HG03439 (cell line): Measurements from ENCODE around the gene HSPB1.
A peak's percentile ranks its signal among the peaks of the same experiment; 100 is the strongest.
"Not testable (repeated sequence)": the region's sequence is repeated elsewhere in the genome, so short reads cannot be mapped to it uniquely, and the experiment has no call there.

Experiments used
- ATAC-seq: cut with Tn5 transposase; IDR thresholded peaks from one replicate; pipeline ENCODE4 v1.9.1; 2021; ENCODE audit warnings: mild to moderate bottlenecking, moderate library complexity; ENCODE audit not compliant: unreplicated experiment

The HSPB1 gene

GRCh38 chr7:76281006-76281705 is 21.3 kb upstream of the HSPB1 start:
- ATAC-seq: no peak

GRCh38 chr7:76281706-76282343 is 20.6 kb upstream of the HSPB1 start:
- no peak for ATAC-seq

GRCh38 chr7:76282344-76283253 is 19.9 kb upstream of the HSPB1 start:
- ATAC-seq: no peak

- ATAC-seq: no peak
Measured at GRCh38 chr7:76283254-76284159, 19.0 kb upstream of the HSPB1 start.

- no peak for ATAC-seq
Measured at GRCh38 chr7:76285604-76286374, 16.7 kb upstream of the HSPB1 start.

GRCh38 chr7:76286842-76287403 is 15.6 kb upstream of the HSPB1 start:
- no peak for ATAC-seq

GRCh38 chr7:76290847-76291350 is 11.6 kb upstream of the HSPB1 start:
- ATAC-seq: not testable (repeated sequence)

- peak; percentile 86 for ATAC-seq
Measured at GRCh38 chr7:76291351-76292212, 10.9 kb upstream of the HSPB1 start.

GRCh38 chr7:76292213-76292573 is 10.3 kb upstream of the HSPB1 start:
- ATAC-seq: no peak

- not testable (repeated sequence) for ATAC-seq
Measured at GRCh38 chr7:76292911-76293310, 9.6 kb upstream of the HSPB1 start.

GRCh38 chr7:76293407-76293901 is 9.0 kb upstream of the HSPB1 start:
- ATAC-seq: no peak

GRCh38 chr7:76294344-76295024 is 8.0 kb upstream of the HSPB1 start:
- no peak for ATAC-seq

- no peak for ATAC-seq
Measured at GRCh38 chr7:76296743-76297740, 5.4 kb upstream of the HSPB1 start.

GRCh38 chr7:76300166-76300731 is 2.2 kb upstream of the HSPB1 start:
- ATAC-seq: no peak

GRCh38 chr7:76301000-76301399 is 1.5 kb upstream of the HSPB1 start:
- no peak for ATAC-seq
